Measurements from ENCODE around the gene TMEM150B. TPM values are rescaled to one million over a fixed set of nuclear protein-coding genes. Genes with fewer than 3 reads are reported as not detected.

Gene TMEM150B
- total RNA-seq, 1 donor, result under 0.01 TPM

DNA sequence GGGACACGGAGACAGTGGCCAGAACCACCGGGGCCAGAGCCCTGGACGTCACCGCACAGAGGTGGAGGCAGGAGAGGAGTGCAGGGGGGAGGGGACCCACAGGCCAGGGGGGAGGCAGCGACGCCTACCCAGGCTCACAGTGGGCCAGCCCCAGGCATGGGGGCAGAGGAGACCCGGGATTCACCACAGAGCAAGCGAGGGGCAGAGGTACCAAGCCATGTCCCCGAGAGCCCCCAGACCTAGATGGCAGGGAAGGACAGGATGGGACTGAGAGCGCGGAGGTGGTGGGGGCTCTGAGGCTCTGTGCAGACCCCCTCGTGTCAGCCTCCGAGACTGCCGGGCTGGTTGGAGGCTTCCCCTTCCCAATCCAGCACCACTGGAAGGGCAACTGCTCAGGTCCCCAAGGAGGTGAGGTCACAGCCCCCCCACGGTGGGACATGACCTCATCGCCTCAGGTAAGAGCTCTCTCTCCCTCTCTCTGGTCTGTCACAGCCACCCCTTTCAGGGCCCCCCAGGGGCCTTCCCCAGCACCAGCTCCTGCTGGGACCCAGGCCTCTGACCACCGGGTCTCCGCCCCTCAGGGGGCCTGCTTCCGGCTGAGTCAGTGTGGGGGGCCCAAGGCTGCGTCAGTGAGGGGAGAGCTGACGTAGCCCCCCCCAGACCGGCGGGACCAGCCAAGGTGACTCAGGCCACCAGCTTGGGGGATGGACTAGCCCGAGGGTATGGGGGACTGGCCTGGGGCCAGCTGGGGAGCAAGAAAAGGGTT lies 47.4 kb upstream of the TMEM150B start:
- DNase-seq (ENCODE audit: insufficient read length, low spot score, missing footprints), result no peak
- H3K4me1 ChIP-seq (ENCODE audit: insufficient read depth, low read length), result peaks cover 21% of the 10 kb centered on the region
- no peaks in the 10 kb centered on the region for H4K20me1 ChIP-seq (ENCODE audit: insufficient read depth, low read length)
- H3K27ac ChIP-seq (ENCODE audit: low read depth, low read length), result peak overlapping the region; percentile 8
- TF ChIP-seq, protein P1, sequence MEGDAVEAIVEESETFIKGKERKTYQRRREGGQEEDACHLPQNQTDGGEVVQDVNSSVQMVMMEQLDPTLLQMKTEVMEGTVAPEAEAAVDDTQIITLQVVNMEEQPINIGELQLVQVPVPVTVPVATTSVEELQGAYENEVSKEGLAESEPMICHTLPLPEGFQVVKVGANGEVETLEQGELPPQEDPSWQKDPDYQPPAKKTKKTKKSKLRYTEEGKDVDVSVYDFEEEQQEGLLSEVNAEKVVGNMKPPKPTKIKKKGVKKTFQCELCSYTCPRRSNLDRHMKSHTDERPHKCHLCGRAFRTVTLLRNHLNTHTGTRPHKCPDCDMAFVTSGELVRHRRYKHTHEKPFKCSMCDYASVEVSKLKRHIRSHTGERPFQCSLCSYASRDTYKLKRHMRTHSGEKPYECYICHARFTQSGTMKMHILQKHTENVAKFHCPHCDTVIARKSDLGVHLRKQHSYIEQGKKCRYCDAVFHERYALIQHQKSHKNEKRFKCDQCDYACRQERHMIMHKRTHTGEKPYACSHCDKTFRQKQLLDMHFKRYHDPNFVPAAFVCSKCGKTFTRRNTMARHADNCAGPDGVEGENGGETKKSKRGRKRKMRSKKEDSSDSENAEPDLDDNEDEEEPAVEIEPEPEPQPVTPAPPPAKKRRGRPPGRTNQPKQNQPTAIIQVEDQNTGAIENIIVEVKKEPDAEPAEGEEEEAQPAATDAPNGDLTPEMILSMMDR (IDR thresholded peaks at IDR 0.05; ENCODE audit: extremely low read depth, low read depth, low read length), result no peak
- no peaks in the 10 kb centered on the region for H3K36me3 ChIP-seq (ENCODE audit: insufficient read depth, low read length)
- H3K27me3 ChIP-seq (ENCODE audit: insufficient read depth, low read length), result no peaks in the 10 kb centered on the region
- H3K4me3 ChIP-seq (ENCODE audit: insufficient read depth, low read length), result no peak overlapping the region
- H3K4me2 ChIP-seq (ENCODE audit: insufficient read depth, low read length), result no peak overlapping the region
- no peak overlapping the region for H2AFZ ChIP-seq (ENCODE audit: low read length)
- no peaks in the 10 kb centered on the region for H3K9me3 ChIP-seq (ENCODE audit: low read depth, low read length)
- no peaks in the 10 kb centered on the region for H3K79me2 ChIP-seq (ENCODE audit: insufficient read depth, low read length)

DNA sequence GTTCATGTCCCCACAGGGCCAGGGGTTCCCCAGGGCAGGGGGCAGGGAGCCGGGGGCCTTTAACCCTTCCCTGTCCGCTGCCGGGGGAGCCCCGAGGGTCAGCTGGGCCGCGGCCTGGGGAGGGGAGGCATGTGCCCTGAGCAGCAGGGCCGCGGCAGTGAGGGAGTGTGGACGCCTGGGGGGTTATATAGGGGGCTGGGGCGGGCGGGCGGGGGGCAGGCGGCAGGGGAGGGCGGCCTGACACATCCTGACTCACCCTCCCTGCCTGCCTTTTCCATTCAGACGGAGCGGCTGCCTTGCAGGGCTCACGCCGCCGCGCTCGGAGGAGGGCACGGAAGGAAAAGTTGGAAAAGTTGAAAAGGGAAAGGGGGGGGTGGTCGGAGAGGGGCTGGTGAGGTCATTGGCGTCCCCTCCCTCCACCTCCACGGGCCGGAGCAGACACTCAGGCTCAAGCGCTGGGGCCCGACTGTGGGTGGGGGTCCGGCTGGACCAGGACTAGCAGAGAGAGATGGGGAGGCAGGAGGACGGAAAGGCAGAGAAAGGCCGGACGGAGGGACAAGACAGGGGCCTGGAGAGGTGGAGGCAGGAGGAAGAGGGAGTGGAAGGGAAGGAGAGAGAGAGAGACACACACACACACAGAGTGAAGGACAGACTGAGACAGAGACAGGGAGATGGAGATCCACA lies 45.3 kb upstream of the TMEM150B start, which contains the start of gene IL11:
TSS of gene IL11 (minus strand) at position 159 of the 684 bp plus-strand sequence. CDS start at position 6, 153 bp downstream.
- H3K9me3 ChIP-seq (ENCODE audit: low read depth, low read length), result no peaks in the 10 kb centered on the region
- H4K20me1 ChIP-seq (ENCODE audit: insufficient read depth, low read length), result no peaks in the 10 kb centered on the region
- H3K27me3 ChIP-seq (ENCODE audit: insufficient read depth, low read length), result no peaks in the 10 kb centered on the region
- peak within 1 kb of the TSS; percentile 51 for H2AFZ ChIP-seq (ENCODE audit: low read length)
- peak; percentile 100 for DNase-seq (ENCODE audit: insufficient read length, low spot score, missing footprints)
- H3K79me2 ChIP-seq (ENCODE audit: insufficient read depth, low read length), result no peaks in the 10 kb centered on the region
- peaks cover 6% of the 10 kb centered on the region for H3K36me3 ChIP-seq (ENCODE audit: insufficient read depth, low read length)
- peaks cover 21% of the 10 kb centered on the region for H3K4me1 ChIP-seq (ENCODE audit: insufficient read depth, low read length)
- TF ChIP-seq, protein P1 (IDR thresholded peaks at IDR 0.05; ENCODE audit: extremely low read depth, low read depth, low read length), result no peak
- peak within 1 kb of the TSS; percentile 79 for H3K4me2 ChIP-seq (ENCODE audit: insufficient read depth, low read length)
- H3K27ac ChIP-seq (ENCODE audit: low read depth, low read length), result peak within 1 kb of the TSS; percentile 51
- peak within 1 kb of the TSS; percentile 77 for H3K4me3 ChIP-seq (ENCODE audit: insufficient read depth, low read length)

DNA sequence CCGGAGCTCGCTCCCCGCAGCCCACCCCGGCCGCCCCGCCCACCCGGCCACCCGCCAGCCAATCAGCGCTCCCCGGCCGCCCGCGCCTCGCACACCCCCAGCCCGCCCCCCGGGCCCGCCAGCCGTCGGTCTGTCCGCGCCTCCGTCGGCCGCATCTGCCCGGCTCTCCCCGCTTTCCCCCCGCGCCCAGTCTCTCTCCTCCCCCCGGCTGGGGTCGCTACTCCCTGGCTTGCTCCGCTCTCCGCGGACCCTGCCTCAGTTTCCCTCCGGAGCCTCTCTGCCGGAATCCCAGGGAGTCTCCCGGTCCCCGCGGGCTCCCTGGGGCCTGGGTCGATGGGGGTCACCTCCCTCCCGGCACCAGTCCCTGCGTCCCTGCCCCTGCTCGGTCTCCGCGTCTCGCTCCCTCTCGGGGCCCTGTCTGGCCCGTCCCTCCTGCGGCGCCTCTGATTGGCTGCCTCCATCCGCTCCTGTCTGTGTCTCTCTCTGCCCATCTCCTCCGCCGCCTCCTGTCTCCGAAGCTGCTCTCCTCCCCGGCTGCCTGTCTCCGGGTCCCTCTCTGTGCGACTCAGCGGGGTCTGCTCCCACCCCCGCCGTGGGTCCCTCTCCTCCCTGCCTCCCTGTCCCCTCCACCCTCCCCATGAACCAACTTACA lies 44.6 kb upstream of the TMEM150B start:
- H3K36me3 ChIP-seq (ENCODE audit: insufficient read depth, low read length), result peaks cover 6% of the 10 kb centered on the region
- peak overlapping the region; percentile 79 for H3K4me2 ChIP-seq (ENCODE audit: insufficient read depth, low read length)
- TF ChIP-seq, protein P1 (IDR thresholded peaks at IDR 0.05; ENCODE audit: extremely low read depth, low read depth, low read length), result no peak
- H3K27ac ChIP-seq (ENCODE audit: low read depth, low read length), result peak overlapping the region; percentile 51
- H3K79me2 ChIP-seq (ENCODE audit: insufficient read depth, low read length), result no peaks in the 10 kb centered on the region
- H4K20me1 ChIP-seq (ENCODE audit: insufficient read depth, low read length), result no peaks in the 10 kb centered on the region
- no peaks in the 10 kb centered on the region for H3K9me3 ChIP-seq (ENCODE audit: low read depth, low read length)
- H3K27me3 ChIP-seq (ENCODE audit: insufficient read depth, low read length), result no peaks in the 10 kb centered on the region
- peaks cover 21% of the 10 kb centered on the region for H3K4me1 ChIP-seq (ENCODE audit: insufficient read depth, low read length)
- DNase-seq (ENCODE audit: insufficient read length, low spot score, missing footprints), result peak; percentile 100
- H3K4me3 ChIP-seq (ENCODE audit: insufficient read depth, low read length), result peak overlapping the region; percentile 77
- peak overlapping the region; percentile 51 for H2AFZ ChIP-seq (ENCODE audit: low read length)

All from osteoblast (primary cell).